ENCODE results near the gene BRAT1.

Gene BRAT1

DNA sequence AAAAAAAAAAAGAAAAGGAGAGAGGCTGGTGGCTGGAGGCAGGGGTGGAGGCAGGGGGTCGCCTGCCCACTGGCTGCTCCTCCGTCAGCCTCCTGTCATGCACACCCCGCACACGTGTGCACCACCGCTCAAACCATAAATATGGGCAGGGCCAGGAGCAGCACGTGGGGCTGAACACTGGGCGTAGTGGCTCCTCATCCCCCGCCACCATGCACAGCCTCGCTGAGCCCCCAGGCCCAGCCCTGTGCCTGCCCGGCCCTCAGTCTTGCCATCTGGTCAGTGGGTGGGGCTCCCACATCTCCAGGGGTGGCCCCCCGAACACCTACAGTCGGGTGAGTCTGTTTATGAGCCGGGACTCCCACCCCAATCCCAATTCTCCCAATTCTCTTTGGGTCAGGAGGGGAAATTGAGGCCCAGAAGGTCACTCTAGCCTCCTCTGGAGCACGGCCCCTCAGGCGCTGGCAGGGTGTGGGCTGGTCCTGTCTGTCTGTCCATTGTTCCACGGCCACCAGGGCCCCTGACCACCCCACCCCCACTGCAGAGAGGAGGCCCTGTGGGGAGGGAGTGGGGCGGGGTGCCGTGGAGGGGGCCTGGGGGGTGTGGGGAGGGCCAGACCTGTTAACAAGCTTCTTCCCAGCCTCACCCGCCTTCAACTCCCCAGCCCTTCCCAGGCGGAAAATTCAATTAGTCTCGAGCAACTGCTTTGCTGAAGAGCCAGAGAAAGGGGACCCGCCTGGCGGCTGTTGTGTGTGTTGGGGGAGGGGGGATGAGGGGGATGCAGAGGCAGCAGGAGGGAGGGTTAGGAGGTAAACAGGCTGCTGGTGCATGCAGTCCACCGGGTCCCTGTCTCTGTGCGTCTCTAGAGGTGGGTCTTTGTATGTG is 59.7 kb downstream of the BRAT1 start:
- no peak for DNase-seq (ENCODE audit: extremely low read depth, low read depth)
- TF ChIP-seq, protein P1, sequence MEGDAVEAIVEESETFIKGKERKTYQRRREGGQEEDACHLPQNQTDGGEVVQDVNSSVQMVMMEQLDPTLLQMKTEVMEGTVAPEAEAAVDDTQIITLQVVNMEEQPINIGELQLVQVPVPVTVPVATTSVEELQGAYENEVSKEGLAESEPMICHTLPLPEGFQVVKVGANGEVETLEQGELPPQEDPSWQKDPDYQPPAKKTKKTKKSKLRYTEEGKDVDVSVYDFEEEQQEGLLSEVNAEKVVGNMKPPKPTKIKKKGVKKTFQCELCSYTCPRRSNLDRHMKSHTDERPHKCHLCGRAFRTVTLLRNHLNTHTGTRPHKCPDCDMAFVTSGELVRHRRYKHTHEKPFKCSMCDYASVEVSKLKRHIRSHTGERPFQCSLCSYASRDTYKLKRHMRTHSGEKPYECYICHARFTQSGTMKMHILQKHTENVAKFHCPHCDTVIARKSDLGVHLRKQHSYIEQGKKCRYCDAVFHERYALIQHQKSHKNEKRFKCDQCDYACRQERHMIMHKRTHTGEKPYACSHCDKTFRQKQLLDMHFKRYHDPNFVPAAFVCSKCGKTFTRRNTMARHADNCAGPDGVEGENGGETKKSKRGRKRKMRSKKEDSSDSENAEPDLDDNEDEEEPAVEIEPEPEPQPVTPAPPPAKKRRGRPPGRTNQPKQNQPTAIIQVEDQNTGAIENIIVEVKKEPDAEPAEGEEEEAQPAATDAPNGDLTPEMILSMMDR (IDR thresholded peaks at IDR 0.05; ENCODE audit: low read depth, low read length), result no peak

DNA sequence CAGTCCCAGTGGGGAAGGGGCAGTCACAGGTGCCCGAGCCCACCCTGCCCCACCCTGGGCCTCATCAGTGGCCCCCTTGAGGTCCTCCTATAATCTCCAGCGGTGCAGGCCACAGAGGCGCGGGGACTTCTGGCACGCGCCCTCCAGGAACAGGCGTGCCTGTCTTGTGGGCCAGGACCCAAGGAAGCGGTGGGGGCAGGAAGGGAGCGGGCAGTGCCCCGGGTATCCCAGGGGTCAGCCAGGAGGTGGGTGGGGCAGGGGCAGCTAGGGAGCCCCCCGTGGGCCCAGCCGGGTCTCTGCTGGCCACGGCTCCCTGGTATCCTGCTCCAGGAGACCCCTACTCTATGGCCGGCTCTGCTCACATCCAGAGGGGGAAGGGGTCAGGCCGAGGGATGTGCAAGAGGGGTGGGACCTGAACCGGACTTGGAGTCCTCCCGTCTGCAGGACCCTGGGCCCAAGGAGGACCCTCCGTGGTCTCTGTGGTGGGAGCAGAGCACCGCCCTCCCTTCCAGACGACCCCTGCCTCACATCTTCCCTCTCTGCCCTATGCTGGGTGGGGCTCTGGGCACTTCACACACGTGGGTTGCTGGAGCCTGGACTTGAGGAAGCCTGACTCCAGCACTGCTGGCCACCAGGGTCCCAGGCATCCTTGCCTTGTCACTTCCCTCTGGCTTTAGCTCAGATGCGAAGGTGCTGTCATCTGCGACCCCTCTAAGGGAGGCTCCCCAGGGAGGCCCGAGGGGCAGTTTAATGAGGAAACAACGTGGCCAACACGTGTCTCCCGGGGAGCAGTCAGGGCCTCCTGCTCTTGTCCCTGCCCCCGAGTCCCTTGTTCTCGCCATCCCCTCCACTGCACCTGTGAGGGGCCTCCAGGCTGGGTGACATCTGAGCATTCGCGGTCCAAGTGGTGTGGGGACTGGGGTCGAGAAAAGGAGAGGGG is 60.9 kb downstream of the BRAT1 start:
- no peak for DNase-seq (ENCODE audit: extremely low read depth, low read depth)

DNA sequence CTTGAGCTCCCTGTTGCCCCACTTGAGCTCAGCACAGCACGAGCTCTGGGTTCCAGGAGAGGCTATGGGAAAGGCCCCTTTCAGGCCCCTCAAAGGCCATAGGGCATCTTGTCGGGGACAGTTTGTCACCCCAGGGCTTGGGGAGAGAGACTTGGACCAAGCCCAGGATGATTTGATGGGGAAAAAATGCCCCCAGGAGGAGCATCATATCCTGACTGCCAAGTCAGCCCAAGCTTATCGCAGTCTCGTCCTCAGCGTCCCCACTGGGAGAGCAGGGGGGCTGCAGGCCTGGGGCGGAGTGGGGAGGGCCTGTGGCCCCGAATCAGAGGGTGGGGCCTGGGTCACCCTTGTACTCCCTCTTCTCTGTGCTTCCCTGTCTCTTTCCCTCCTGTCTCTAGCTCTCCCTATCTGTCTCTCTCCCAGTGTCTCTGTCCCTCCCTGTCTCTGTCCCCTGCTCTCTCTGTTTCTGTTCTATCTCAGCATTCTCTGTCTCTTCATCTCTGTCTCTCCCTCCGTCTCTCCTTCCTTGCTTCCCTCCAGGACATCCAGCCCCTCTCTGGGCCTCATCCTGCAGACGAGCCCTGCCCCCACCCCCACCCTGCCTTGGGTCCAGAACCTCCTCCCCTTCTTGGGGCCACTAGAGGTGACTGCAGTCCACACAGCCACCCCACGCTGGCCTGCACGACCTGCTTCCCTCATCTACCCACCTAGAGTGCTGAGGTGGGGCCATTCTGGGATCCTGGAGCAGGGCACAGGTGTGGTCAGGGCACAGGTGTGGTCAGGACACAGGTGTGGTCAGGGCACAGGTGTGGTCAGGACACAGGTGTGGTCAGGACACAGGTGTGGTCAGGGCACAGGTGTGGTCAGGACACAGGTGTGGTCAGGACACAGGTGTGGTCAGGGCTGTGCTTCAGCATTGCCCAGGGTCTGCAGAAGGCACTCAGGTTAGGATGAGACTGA is 61.8 kb downstream of the BRAT1 start:
- TF ChIP-seq, protein P1 (IDR thresholded peaks at IDR 0.05; ENCODE audit: low read depth, low read length), result no peak
- no peak for DNase-seq (ENCODE audit: extremely low read depth, low read depth)

More for the DNA sequence above, 60.9 kb downstream of the BRAT1 start:
- TF ChIP-seq, protein P1 (IDR thresholded peaks at IDR 0.05; ENCODE audit: low read depth, low read length), result no peak

DNA sequence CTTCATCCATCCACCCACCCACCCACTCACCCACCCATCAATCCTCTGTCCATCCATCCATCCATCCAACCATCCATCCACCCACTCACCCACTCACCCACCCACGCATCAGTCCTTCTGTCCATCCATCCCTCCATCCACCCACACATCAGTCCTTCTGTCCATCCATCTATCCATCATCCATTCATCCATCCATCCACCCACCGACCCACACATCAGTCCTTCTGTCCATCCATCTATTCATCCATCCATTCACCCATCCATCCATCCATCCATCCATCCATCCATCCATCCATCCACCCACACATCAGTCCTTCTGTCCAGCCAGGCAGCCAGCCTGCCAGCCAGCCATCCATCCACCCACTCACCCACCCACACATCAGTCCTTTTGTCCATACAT is 63.3 kb downstream of the BRAT1 start:
- TF ChIP-seq, protein P1 (IDR thresholded peaks at IDR 0.05; ENCODE audit: low read depth, low read length), result no peak
- no peak for DNase-seq (ENCODE audit: extremely low read depth, low read depth)

DNA sequence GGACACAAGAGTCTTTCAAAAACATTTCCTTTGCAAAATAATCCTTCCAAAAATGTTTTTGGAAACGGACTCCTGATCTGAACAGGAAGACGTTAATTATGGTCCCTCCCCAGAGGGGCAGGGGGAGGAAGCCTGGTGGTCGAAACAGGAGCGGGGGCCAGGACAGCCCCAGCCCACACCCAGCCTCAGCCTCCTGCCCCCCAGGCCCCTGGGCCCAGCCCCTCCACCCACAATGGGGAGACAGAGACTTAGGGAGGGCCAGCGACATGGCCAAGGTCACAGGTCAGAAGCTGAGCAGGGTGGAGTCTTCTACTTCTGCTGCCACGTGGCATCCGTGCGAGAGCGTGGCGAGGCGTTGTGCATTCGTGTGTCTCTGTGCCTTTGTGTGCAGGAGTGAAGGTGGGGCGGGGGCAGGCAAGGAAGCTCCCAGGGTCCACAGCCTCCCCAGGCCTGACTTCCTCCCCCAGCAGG is 65.1 kb downstream of the BRAT1 start:
- TF ChIP-seq, protein P1 (IDR thresholded peaks at IDR 0.05; ENCODE audit: low read depth, low read length), result no peak
- DNase-seq (ENCODE audit: extremely low read depth, low read depth), result no peak

DNA sequence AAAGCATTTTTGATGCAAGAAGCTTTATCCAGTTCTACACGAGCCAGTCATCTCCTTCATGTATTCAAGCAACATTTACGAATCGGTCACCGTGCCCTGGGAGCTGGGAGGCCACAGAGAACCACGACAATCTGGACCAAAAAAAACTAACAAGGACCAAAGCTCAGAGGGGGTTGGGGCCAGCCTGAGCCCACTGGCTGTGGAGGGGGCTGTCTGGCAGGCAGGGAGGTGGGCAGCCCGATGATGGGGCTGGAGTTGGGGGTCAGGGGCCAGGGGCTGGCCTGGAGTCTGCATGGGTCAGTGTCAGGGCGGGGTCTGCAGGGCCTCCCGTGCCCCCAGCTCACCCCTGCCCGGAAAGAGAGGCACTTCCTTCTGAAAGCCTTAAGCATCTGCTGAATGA is 66.6 kb downstream of the BRAT1 start:
- DNase-seq (ENCODE audit: extremely low read depth, low read depth), result no peak
- TF ChIP-seq, protein P1 (IDR thresholded peaks at IDR 0.05; ENCODE audit: low read depth, low read length), result no peak

Data from AG09319 (cell line).